Osteoblast (primary cell): ENCODE measurements around the gene TTC21B. TPM values are rescaled to one million over a fixed set of nuclear protein-coding genes. Genes with fewer than 3 reads are reported as not detected.

Source experiments
- DNase-seq: peaks from one replicate; pipeline ENCODE4 v3.0.0; 2011; ENCODE audit warnings: low spot score, mixed read lengths; ENCODE audit not compliant: insufficient read length; ENCODE audit errors: missing footprints
- H2AFZ ChIP-seq: 2 replicates; pipeline ENCODE4 v1.6.0; 2011; ENCODE audit warnings: mild to moderate bottlenecking, low read length
- H3K27ac ChIP-seq: 2 replicates; pipeline ENCODE4 v1.5.1; 2011; ENCODE audit warnings: mild to moderate bottlenecking, low read depth, low read length, moderate library complexity
- H3K27me3 ChIP-seq: 2 replicates; pipeline ENCODE4 v1.6.0; 2012; ENCODE audit warnings: mild to moderate bottlenecking, control low read depth, inconsistent platforms, low read length, moderate library complexity; ENCODE audit not compliant: insufficient read depth
- H3K36me3 ChIP-seq: 2 replicates; pipeline ENCODE4 v1.5.1; 2011; ENCODE audit warnings: mild to moderate bottlenecking, low read length, control low read depth, moderate library complexity; ENCODE audit not compliant: insufficient read depth
- H3K4me1 ChIP-seq: 2 replicates; pipeline ENCODE4 v1.5.1; 2011; ENCODE audit warnings: mild to moderate bottlenecking, low read length, control low read depth, moderate library complexity; ENCODE audit not compliant: insufficient read depth
- H3K4me2 ChIP-seq: 2 replicates; pipeline ENCODE4 v1.6.0; 2011; ENCODE audit warnings: mild to moderate bottlenecking, low read length; ENCODE audit not compliant: insufficient read depth
- H3K4me3 ChIP-seq: fragments of 200-600 bp; sonication (generic); 3 replicates; pipeline ENCODE4 v1.5.1; 2012; ENCODE audit warnings: mild to moderate bottlenecking, low read length, inconsistent platforms; ENCODE audit not compliant: insufficient read depth
- H3K79me2 ChIP-seq: 2 replicates; pipeline ENCODE4 v1.6.0; 2012; ENCODE audit warnings: mild to moderate bottlenecking, low read length, control low read depth, inconsistent platforms; ENCODE audit not compliant: insufficient read depth
- H3K9me3 ChIP-seq: 2 replicates; pipeline ENCODE4 v1.5.1; 2011; ENCODE audit warnings: low read depth, low read length, control low read depth
- H4K20me1 ChIP-seq: 2 replicates; pipeline ENCODE4 v1.6.0; 2012; ENCODE audit warnings: mild to moderate bottlenecking, low read length, control low read depth; ENCODE audit not compliant: insufficient read depth
- total RNA-seq: library from RNA; depleted of rRNA; stranded (reverse); fragments of >200 nt; gene quantifications from 2 replicates; pipeline ENCODE4 v1.2.3, GENCODE V29; 2012
- TF ChIP-seq, protein P1 (sequence below): IDR thresholded peaks from 2 replicates; pipeline ENCODE4 v1.5.1; 2011; ENCODE audit warnings: mild to moderate bottlenecking, low read depth, low read length, moderate library complexity; ENCODE audit errors: extremely low read depth

TTC21B gene
- total RNA-seq, 1 donor: 25.7 TPM

DNA sequence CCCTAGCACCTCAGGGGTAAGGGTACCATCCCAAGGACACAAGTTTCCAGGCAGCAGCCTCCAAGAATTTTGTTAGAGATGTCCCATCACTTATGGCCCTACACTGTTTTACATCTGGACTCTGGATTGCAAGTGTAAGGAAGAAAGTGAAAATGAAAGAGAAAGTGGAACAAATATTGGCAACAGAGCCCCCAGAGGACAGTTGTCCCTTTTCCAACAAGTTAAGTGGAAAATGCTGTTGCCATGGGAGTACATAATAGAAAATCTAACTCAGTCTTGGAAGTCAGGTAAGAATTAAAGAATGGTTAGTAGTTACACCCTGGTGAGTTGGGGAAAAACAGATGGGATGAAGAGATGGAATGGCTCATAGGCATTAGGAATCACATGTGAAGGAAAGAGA is 50.6 kb downstream of the TTC21B start:
- peak overlapping the region; percentile 42 for H3K4me2 ChIP-seq

DNA sequence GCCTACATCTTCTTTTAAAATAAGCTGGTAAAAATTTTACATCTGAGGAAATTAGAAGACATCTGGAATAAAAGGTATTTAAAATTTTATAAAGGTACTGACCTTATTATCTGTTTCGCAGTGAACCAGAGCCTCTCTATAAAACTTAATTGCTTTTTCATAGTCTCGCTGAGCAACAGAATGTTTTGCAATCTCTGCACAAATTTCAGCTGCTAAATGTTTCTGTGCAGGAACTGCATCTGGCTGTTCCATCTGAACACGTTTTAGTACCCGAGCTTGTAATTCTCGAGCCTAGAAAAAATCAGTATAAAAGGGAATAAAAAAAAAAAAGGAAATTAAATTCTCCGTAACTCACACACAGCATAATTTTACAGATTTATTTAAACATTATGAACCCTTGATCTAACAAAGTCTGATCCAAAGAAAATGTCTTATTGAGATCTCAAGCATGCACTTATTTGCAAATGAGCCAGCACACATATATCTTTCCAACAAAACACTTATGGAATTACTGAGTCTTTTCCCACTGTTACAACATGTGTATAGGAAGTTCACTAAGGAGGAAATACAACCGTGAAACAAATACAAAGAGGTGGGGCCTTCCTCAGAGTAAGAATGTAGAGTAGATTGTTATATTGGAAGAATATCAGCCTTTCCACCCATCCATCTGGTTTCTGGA is 51.8 kb downstream of the TTC21B start:
- Histone ChIP-seq H3K36me3 (peaks cover 16% of the 10 kb centered on the region), H2AFZ (no peak overlapping the region), H3K4me3 (no peak overlapping the region), H3K79me2 (no peaks in the 10 kb centered on the region), H3K4me1 (peaks cover 5% of the 10 kb centered on the region), H3K9me3 (no peaks in the 10 kb centered on the region), H3K27me3 (no peaks in the 10 kb centered on the region), H3K4me2 (no peak overlapping the region), H3K27ac (no peak overlapping the region), H4K20me1 (no peaks in the 10 kb centered on the region)
- no peak for DNase-seq
- TF ChIP-seq, protein P1, sequence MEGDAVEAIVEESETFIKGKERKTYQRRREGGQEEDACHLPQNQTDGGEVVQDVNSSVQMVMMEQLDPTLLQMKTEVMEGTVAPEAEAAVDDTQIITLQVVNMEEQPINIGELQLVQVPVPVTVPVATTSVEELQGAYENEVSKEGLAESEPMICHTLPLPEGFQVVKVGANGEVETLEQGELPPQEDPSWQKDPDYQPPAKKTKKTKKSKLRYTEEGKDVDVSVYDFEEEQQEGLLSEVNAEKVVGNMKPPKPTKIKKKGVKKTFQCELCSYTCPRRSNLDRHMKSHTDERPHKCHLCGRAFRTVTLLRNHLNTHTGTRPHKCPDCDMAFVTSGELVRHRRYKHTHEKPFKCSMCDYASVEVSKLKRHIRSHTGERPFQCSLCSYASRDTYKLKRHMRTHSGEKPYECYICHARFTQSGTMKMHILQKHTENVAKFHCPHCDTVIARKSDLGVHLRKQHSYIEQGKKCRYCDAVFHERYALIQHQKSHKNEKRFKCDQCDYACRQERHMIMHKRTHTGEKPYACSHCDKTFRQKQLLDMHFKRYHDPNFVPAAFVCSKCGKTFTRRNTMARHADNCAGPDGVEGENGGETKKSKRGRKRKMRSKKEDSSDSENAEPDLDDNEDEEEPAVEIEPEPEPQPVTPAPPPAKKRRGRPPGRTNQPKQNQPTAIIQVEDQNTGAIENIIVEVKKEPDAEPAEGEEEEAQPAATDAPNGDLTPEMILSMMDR: no peak

More for the DNA sequence above, 50.6 kb downstream of the TTC21B start:
- Histone ChIP-seq H3K4me3 (no peak overlapping the region), H4K20me1 (no peaks in the 10 kb centered on the region), H3K36me3 (peaks cover 8% of the 10 kb centered on the region), H3K27me3 (no peaks in the 10 kb centered on the region), H2AFZ (no peak overlapping the region), H3K79me2 (no peaks in the 10 kb centered on the region), H3K4me1 (peaks cover 7% of the 10 kb centered on the region), H3K27ac (no peak overlapping the region), H3K9me3 (no peaks in the 10 kb centered on the region)
- TF ChIP-seq, protein P1: no peak
- DNase-seq: no peak

DNA sequence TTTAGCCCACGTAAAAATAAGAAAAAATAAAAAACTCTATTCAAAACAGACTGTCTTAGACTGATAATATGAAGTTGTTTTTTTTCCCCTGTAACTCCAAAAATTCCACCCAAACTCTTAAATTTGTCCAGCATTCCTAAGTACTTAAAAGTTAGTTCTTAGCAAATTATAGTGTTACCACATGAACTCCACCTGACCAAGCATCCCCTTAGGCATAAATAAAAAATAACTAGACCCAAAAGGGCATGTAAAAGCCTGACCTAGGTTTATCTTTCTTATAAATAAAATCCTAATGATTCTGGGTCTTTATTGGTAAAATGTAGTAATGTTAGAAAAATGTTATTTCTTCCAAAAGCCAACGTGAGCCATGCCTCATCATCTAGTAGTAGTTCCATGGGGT is 54.3 kb downstream of the TTC21B start:
- Histone ChIP-seq H3K79me2 (no peaks in the 10 kb centered on the region), H3K9me3 (no peaks in the 10 kb centered on the region), H3K27ac (no peak overlapping the region), H3K4me2 (no peak overlapping the region), H3K4me1 (no peaks in the 10 kb centered on the region), H3K4me3 (no peak overlapping the region), H2AFZ (no peak overlapping the region), H3K27me3 (no peaks in the 10 kb centered on the region), H3K36me3 (peaks cover 23% of the 10 kb centered on the region), H4K20me1 (no peaks in the 10 kb centered on the region)
- DNase-seq: no peak
- TF ChIP-seq, protein P1: no peak

DNA sequence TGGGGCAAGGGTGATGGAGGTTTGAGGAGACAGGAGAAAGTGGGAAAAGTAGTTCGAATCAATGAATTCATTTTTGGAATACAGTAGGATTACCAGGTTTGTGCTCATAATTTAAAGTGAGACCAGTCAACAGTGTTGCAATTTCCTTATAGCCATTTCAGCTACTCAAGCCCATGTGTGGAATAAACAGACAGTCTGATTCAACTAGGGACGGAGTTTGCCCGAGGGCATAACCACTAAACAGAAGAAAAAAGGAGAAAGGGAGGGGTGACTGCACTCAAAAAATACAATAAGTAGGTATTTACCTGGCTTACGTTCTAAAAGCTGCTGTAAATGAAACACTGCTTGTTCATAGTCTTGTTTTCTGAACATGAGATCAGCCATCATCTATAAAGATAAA is 55.2 kb downstream of the TTC21B start:
- no peaks in the 10 kb centered on the region for H3K9me3 ChIP-seq
- no peak for DNase-seq
- TF ChIP-seq, protein P1: no peak
- H3K79me2 ChIP-seq: no peaks in the 10 kb centered on the region
- no peaks in the 10 kb centered on the region for H3K4me1 ChIP-seq
- no peak overlapping the region for H2AFZ ChIP-seq
- no peaks in the 10 kb centered on the region for H3K27me3 ChIP-seq
- no peak overlapping the region for H3K27ac ChIP-seq
- no peak overlapping the region for H3K4me2 ChIP-seq
- no peak overlapping the region for H3K4me3 ChIP-seq
- H4K20me1 ChIP-seq: no peaks in the 10 kb centered on the region
- peaks cover 25% of the 10 kb centered on the region for H3K36me3 ChIP-seq
